ENCODE data around the gene CDC42BPG.
A peak's percentile ranks its signal among the peaks of the same experiment; 100 is the strongest.
"Not testable (repeated sequence)": the region's sequence is repeated elsewhere in the genome, so short reads cannot be mapped to it uniquely, and the experiment has no call there.

CDC42BPG gene

GRCh38 chr11:64851831-64852351 is 7.4 kb upstream of the CDC42BPG start:
- H3K4me3 ChIP-seq (ENCODE audit: control insufficient read depth, low read depth, low read length), result no peak overlapping the region
- DNase-seq (ENCODE audit: low read depth), result no peak
- TF ChIP-seq, protein P1, sequence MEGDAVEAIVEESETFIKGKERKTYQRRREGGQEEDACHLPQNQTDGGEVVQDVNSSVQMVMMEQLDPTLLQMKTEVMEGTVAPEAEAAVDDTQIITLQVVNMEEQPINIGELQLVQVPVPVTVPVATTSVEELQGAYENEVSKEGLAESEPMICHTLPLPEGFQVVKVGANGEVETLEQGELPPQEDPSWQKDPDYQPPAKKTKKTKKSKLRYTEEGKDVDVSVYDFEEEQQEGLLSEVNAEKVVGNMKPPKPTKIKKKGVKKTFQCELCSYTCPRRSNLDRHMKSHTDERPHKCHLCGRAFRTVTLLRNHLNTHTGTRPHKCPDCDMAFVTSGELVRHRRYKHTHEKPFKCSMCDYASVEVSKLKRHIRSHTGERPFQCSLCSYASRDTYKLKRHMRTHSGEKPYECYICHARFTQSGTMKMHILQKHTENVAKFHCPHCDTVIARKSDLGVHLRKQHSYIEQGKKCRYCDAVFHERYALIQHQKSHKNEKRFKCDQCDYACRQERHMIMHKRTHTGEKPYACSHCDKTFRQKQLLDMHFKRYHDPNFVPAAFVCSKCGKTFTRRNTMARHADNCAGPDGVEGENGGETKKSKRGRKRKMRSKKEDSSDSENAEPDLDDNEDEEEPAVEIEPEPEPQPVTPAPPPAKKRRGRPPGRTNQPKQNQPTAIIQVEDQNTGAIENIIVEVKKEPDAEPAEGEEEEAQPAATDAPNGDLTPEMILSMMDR (conservative IDR thresholded peaks at IDR 0.05; ENCODE audit: control insufficient read depth, insufficient read depth, low read depth, low read length), result no peak

- H3K4me3 ChIP-seq (ENCODE audit: control insufficient read depth, low read depth, low read length), result no peak overlapping the region
- no peak for DNase-seq (ENCODE audit: low read depth)
- TF ChIP-seq, protein P1 (conservative IDR thresholded peaks at IDR 0.05; ENCODE audit: control insufficient read depth, insufficient read depth, low read depth, low read length), result no peak
These were observed 6.6 kb upstream of the CDC42BPG start for GRCh38 chr11:64850979-64851567.

DNA sequence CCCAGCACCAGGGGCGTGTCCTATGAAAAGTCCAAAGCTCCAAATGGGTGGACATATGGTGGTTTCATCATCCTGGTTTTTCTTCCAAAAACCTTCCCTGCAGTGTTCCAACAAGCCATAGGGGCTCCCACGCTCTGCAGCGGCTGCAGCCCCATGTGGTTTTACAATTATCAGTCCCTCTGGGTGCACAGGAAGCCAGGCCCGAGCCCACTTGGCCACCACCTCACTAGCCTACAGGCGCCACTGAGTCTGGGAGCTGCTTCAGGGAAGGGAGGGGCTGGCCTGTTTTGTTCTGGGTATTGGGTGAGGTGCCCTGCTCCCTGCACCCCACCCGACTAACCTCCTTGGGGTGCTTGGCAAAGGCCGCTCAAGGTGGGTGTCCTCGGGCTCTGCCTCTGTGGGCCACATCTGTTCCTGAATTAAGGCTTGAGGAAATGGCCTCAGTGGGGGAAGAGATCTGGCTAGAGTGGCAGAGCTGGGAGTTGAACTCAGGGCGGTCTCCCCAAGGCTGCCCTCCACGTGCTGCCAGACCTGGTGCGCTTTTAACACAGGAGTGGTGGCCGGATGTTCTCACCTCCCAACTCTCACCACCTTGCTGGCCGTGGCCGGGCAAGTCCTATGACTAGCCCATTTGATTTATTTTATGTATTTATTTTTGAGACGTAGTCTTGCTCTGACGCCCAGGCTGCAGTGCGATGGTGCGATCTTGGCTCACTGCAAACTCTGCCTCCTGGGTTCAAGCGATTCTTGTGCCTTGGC is 5.3 kb upstream of the CDC42BPG start:
- DNase-seq (ENCODE audit: low read depth), result peak; percentile 50
- TF ChIP-seq, protein P1 (conservative IDR thresholded peaks at IDR 0.05; ENCODE audit: control insufficient read depth, insufficient read depth, low read depth, low read length), result no peak
- no peak overlapping the region for H3K4me3 ChIP-seq (ENCODE audit: control insufficient read depth, low read depth, low read length)

DNA sequence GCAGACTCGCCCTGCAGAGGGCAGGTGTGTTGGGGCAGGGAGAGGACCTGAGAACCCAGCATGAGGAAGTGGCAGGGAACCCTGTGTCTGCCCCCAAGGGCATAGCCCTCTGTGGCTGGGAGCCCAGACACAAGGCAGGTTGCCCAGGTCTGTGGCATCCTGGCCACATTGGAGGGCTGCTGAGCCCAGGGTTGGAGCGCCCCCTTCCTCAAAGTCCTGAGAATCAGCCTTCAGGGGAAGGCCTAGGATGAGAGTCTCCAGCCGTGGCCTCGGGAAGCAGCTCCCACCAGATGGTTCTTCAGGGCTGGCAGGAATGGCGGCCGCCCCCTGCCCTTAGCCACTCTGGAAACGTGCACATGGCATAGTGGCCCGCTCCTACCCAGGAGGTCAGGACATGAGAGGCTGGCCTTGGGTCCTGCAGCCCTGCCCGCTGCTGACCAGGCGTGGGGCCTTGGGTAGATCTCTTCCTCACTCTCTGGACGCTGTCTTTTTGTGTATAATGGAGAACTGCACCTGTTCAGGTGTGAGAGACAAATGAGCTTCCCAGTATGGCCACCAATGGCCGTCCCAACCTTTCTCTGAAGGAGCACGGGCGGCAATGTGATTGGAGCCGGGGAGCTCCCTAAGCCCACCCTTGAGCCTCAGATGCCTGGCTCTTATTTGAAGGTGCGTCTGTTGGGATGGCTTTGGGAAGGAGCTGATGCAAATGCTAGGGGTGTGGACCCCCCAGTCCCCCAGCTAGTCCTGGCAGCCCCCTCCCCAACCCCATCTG is 4.6 kb upstream of the CDC42BPG start:
- no peak overlapping the region for H3K4me3 ChIP-seq (ENCODE audit: control insufficient read depth, low read depth, low read length)
- TF ChIP-seq, protein P1 (conservative IDR thresholded peaks at IDR 0.05; ENCODE audit: control insufficient read depth, insufficient read depth, low read depth, low read length), result no peak
- DNase-seq (ENCODE audit: low read depth), result no peak

DNA sequence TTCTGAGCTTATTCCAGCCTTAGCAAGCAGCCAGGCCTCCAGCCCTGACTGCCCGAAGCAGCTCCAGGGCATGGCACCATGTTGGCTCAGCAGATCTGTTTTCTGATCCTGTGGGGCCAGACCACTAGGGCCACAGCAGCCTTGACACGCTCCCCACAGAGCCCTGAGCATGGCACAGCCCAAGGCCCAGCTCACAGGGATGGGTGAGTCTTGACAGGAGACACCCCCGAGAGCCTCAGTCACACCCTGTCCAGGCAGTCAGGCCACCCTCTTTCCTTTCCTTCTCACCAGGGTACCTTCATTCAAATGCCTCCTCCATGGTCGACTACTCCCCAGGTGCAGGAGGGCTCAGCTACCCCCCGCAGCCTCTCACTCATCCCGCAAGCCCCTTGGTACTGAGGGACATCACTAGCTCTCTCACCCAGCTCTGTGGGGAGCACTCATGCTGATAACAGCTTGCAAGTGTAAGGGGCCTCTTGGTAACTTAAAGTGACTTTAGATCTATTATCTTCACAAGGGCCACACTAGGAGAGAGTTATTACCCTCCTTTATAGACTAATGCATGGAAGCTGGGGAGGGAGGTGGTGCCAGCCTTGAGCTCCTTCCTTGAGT is 3.9 kb upstream of the CDC42BPG start:
- TF ChIP-seq, protein P1 (conservative IDR thresholded peaks at IDR 0.05; ENCODE audit: control insufficient read depth, insufficient read depth, low read depth, low read length), result no peak
- no peak overlapping the region for H3K4me3 ChIP-seq (ENCODE audit: control insufficient read depth, low read depth, low read length)
- no peak for DNase-seq (ENCODE audit: low read depth)

DNA sequence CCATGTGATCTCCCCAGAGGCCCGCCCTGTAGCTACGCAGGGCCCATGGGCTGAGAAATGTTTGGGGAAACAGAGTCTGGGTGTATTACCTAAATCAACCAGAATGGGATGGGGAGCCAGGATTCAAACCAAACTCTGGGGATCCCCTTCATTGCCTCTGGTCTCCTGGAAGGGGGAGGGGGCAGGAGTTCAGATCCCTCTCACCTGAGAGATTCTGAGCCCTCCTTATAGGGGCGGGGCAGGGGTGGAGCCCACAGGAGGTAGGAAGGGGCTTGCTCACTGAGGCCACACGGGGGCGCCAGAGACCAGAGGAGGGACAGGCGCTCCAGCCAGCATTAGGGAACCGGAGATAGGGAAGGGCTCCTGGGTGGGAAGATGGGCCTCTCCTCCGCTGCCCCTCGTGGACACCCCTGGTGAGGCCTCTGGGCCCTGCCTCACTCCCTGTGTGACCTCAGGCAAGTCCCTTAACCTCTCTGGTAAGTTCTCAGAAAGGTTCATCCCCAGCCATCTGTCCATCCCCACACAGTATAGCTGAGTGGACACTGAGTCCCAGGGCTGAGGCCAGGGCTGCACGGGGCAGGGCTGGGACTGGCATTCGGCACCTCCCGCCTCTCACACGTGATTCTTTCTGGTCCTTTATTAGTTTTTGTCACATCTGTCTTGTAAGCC is 2.7 kb upstream of the CDC42BPG start:
- DNase-seq (ENCODE audit: low read depth), result peak; percentile 84
- no peak overlapping the region for H3K4me3 ChIP-seq (ENCODE audit: control insufficient read depth, low read depth, low read length)
- TF ChIP-seq, protein P1 (conservative IDR thresholded peaks at IDR 0.05; ENCODE audit: control insufficient read depth, insufficient read depth, low read depth, low read length), result peak; percentile 84

- not testable (repeated sequence) for H3K4me3 ChIP-seq (ENCODE audit: control insufficient read depth, low read depth, low read length); DNase-seq (ENCODE audit: low read depth)
These were observed 1.3 kb upstream of the CDC42BPG start for GRCh38 chr11:64845776-64846129.
